Activated B cell treated with CpG ODN at 0.5 μM for 24 hours (primary cell): Measurements from ENCODE around the gene GALNT2. TPM values are rescaled to one million over a fixed set of nuclear protein-coding genes. Genes with fewer than 3 reads are reported as not detected.

Source experiments
- ATAC-seq: fragments of 200-7000 bp; cut with Tn5 transposase; one replicate; pipeline ENCODE4 v1.10.0; 2021; ENCODE audit warnings: low read depth, mild to moderate bottlenecking, moderate library complexity
- CTCF ChIA-PET: fragments of 350-600 bp; sonication (Branson Sonifier 250); formaldehyde crosslinking; loops from one replicate; lab custom pipeline; 2021; ENCODE audit warnings: antibody characterized with exemption; lab: Charles Lee
- POLR2A ChIA-PET: fragments of 350-600 bp; sonication (Branson Sonifier 250); formaldehyde crosslinking; loops from one replicate; lab custom pipeline; 2021; ENCODE audit warnings: antibody characterized with exemption; lab: Charles Lee
- DNase-seq: peaks from one replicate; pipeline ENCODE4 v3.0.0; 2022
- H3K27ac Mint-ChIP-seq: one replicate; pipeline ENCODE4 v1.8.0; 2020; ENCODE audit warnings: mixed read lengths
- H3K27me3 Mint-ChIP-seq: one replicate; pipeline ENCODE4 v1.8.0; 2021; ENCODE audit warnings: mixed read lengths
- H3K36me3 Mint-ChIP-seq: one replicate; pipeline ENCODE4 v1.8.0; 2021; ENCODE audit warnings: low read depth, mixed read lengths
- H3K4me1 Mint-ChIP-seq: one replicate; pipeline ENCODE4 v1.8.0; 2021; ENCODE audit warnings: mixed read lengths
- H3K4me3 Mint-ChIP-seq: one replicate; pipeline ENCODE4 v1.8.0; 2020; ENCODE audit warnings: mild to moderate bottlenecking, mixed read lengths
- H3K9me3 Mint-ChIP-seq: one replicate; pipeline ENCODE4 v1.8.0; 2020; ENCODE audit warnings: mixed read lengths
- CTCF ChIP-seq: fragments of 200-600 bp; IDR thresholded peaks from one replicate; pipeline ENCODE4 v1.8.0; 2022; ENCODE audit warnings: antibody characterized with exemption, mild to moderate bottlenecking
- intact Hi-C: fragments of 100-400 bp; cut with micrococcal nuclease; formaldehyde crosslinking; loops from one replicate; pipeline ENCODE4 v1.15.1; 2024
- total RNA-seq: library from RNA; stranded (reverse); gene quantifications from 2 replicates; pipeline ENCODE4 v1.2.3, GENCODE V29; 2022

The GALNT2 gene
- total RNA-seq, 1 donor from 2014 or later = 108 TPM

DNA sequence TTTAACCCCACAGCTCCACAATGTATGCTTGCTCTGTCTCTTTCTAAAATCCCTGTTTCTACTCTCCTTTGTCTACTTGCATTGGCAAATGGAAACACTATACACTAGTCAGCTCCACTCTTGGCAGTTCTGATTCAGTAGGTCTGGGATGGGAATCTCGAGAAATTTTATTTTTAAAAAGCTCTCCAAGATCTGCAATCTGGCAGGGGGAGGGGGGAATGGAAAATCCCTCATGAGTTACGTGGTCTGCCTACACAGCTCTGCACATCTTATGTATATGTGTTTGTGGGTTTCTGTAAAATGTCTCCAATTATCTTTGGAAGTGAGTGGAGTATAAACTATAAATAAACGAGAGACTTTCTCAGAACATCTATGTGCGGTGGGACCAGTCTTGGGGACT lies 9.9 kb upstream of the GALNT2 start:
- no peak overlapping the region for H3K4me3 Mint-ChIP-seq
- H3K27me3 Mint-ChIP-seq = peaks cover 11% of the 10 kb centered on the region
- no peak for TF ChIP-seq CTCF
- POLR2A ChIA-PET = no interaction called here
- ATAC-seq (no peak), DNase-seq (no peak)
- intact Hi-C loops = no loop called here
- no peaks in the 10 kb centered on the region for H3K36me3 Mint-ChIP-seq
- H3K27ac Mint-ChIP-seq = no peak overlapping the region
- no peaks in the 10 kb centered on the region for H3K4me1 Mint-ChIP-seq
- no peaks in the 10 kb centered on the region for H3K9me3 Mint-ChIP-seq
- CTCF ChIA-PET = no interaction called here

DNA sequence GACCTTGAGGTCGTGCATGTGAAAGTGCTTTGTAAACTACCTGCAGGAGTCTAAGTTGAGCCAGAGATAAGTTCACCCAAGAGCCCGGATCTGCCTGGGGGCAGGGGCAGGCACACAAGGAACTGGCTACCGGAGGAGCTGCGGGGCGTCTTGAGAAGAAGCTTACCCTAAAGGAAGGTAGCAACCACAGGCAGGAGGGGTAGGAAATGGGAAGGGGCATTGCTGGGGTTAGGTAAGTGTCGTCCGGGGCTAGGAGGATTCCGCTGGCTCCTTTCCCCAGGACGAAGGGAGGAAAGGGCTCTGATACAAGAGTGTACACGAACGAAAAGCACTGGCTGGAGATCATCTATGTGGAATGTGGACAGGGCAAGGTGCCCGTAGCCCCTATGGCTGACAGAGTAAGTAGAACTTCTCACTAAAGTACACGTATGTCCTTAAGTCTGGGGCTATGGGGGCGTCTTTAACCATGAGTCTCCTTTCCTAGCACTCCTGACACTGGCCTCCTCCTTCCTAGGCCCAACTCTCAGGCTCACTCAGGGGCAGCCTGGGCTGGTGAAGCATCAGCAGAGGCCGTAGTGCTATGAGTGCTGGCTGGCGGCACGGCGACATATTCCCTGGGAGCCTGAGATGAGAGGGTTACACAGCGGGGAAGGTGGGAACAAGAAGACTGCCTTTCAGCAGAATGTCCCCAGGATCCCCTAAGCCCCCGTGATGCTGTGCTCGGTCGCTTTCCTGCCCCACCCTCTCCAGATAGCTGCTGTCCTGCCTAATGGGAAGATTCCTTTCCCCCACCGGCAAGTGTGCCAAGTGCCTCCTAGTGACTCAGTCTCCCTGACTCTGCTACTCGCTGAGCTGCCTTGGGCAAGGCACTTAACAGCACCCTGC lies 9.1 kb upstream of the GALNT2 start:
- Mint-ChIP-seq H3K27me3 (peaks cover 11% of the 10 kb centered on the region), H3K4me3 (no peak overlapping the region), H3K36me3 (no peaks in the 10 kb centered on the region), H3K9me3 (peaks cover 4% of the 10 kb centered on the region), H3K27ac (no peak overlapping the region), H3K4me1 (no peaks in the 10 kb centered on the region)
- TF ChIP-seq CTCF = no peak
- intact Hi-C loops = no loop called here
- ChIA-PET POLR2A (no interaction called here), CTCF (no interaction called here)
- ATAC-seq (no peak), DNase-seq (no peak)

GRCh38 chr1:230058626-230059025 lies 8.4 kb upstream of the GALNT2 start:
- CTCF ChIA-PET = no interaction called here
- POLR2A ChIA-PET = no interaction called here
- Mint-ChIP-seq H3K4me3 (no peak overlapping the region), H3K27me3 (peaks cover 11% of the 10 kb centered on the region), H3K36me3 (no peaks in the 10 kb centered on the region), H3K9me3 (peaks cover 4% of the 10 kb centered on the region), H3K27ac (no peak overlapping the region), H3K4me1 (no peaks in the 10 kb centered on the region)
- DNase-seq (no peak), ATAC-seq (no peak)
- TF ChIP-seq CTCF = no peak
- intact Hi-C loops = no loop called here

GRCh38 chr1:230061801-230062200 lies 5.2 kb upstream of the GALNT2 start:
- intact Hi-C loops = no loop called here
- CTCF ChIA-PET = no interaction called here
- no peak overlapping the region for H3K27ac Mint-ChIP-seq
- no peak overlapping the region for H3K4me3 Mint-ChIP-seq
- H3K27me3 Mint-ChIP-seq = peaks cover 9% of the 10 kb centered on the region
- POLR2A ChIA-PET = no interaction called here
- H3K4me1 Mint-ChIP-seq = peaks cover 12% of the 10 kb centered on the region
- peaks cover 4% of the 10 kb centered on the region for H3K9me3 Mint-ChIP-seq
- TF ChIP-seq CTCF = no peak
- no peak for ATAC-seq
- DNase-seq = no peak
- no peaks in the 10 kb centered on the region for H3K36me3 Mint-ChIP-seq

- POLR2A ChIA-PET = no interaction called here
- H3K36me3 Mint-ChIP-seq = peaks cover under 1% of the 10 kb centered on the region
- TF ChIP-seq CTCF = no peak
- no peak overlapping the region for H3K27ac Mint-ChIP-seq
- intact Hi-C loops = no loop called here
- peaks cover 4% of the 10 kb centered on the region for H3K27me3 Mint-ChIP-seq
- H3K4me1 Mint-ChIP-seq = peaks cover 12% of the 10 kb centered on the region
- H3K9me3 Mint-ChIP-seq = peaks cover 4% of the 10 kb centered on the region
- no peak for DNase-seq
- no peak overlapping the region for H3K4me3 Mint-ChIP-seq
- ATAC-seq = no peak
- CTCF ChIA-PET = no interaction called here
Observed at GRCh38 chr1:230062521-230062920, 4.5 kb upstream of the GALNT2 start.
